Keratinocyte (primary cell): ENCODE results near the gene DLG2. TPM values are rescaled to one million over a fixed set of nuclear protein-coding genes. Genes with fewer than 3 reads are reported as not detected.

Source experiments
- DNase-seq: peaks from one replicate; pipeline ENCODE4 v3.0.0-alpha.2; 2011; ENCODE audit warnings: low read depth, missing footprints, low spot score
- FAIRE-seq: peaks from 2 replicates; lab custom pipeline; 2011; peaks lifted over from hg19 to GRCh38; lab: Jason Lieb, UNC
- H2AFZ ChIP-seq: 2 replicates; pipeline ENCODE4 v1.6.0; 2012; ENCODE audit warnings: low read length, control low read depth, inconsistent platforms; ENCODE audit not compliant: control insufficient read depth
- H3K27ac ChIP-seq: 2 replicates; pipeline ENCODE4 v1.5.1; 2011; ENCODE audit warnings: low read length; ENCODE audit not compliant: control insufficient read depth, insufficient read depth
- H3K27me3 ChIP-seq: 3 replicates; pipeline ENCODE4 v1.6.0; 2011; ENCODE audit warnings: low read length; ENCODE audit not compliant: control insufficient read depth, insufficient read depth; ENCODE audit errors: extremely low read depth
- H3K36me3 ChIP-seq, 2 experiments: 2 replicates in 1 of 2; 3 replicates in 1 of 2; pipeline ENCODE4 v1.5.1; 2011; ENCODE audit warnings: low read length in 2 of 2, mild to moderate bottlenecking in 1 of 2; ENCODE audit not compliant: control insufficient read depth in 2 of 2, insufficient read depth in 2 of 2; ENCODE audit errors: extremely low read depth in 1 of 2
- H3K4me1 ChIP-seq: 3 replicates; pipeline ENCODE4 v1.5.1; 2011; ENCODE audit warnings: low read length; ENCODE audit not compliant: control insufficient read depth, insufficient read depth; ENCODE audit errors: extremely low read depth
- H3K4me2 ChIP-seq: 3 replicates; pipeline ENCODE4 v1.6.0; 2011; ENCODE audit warnings: low read depth, low read length; ENCODE audit not compliant: control insufficient read depth, insufficient read depth; ENCODE audit errors: extremely low read depth
- H3K4me3 ChIP-seq, 3 experiments: fragments of 200-600 bp in 1 of 3; sonication (generic) in 1 of 3; 2 replicates in 2 of 3; 3 replicates in 1 of 3; pipeline ENCODE4 v1.5.1; 2011 to 2016; ENCODE audit warnings: low read length in 3 of 3, mild to moderate bottlenecking in 3 of 3, control low read depth in 2 of 3, inconsistent platforms in 1 of 3, low read depth in 1 of 3, mixed read lengths in 1 of 3, mixed run types in 1 of 3, moderate library complexity in 1 of 3; ENCODE audit not compliant: control insufficient read depth in 2 of 3, insufficient read depth in 2 of 3; ENCODE audit errors: extremely low read depth in 1 of 3
- H3K79me2 ChIP-seq: 2 replicates; pipeline ENCODE4 v1.6.0; 2012; ENCODE audit warnings: low read length; ENCODE audit not compliant: control insufficient read depth, insufficient read depth
- H3K9ac ChIP-seq: 3 replicates; pipeline ENCODE4 v1.6.0; 2011; ENCODE audit warnings: low read length; ENCODE audit not compliant: control insufficient read depth, insufficient read depth; ENCODE audit errors: extremely low read depth
- H3K9me1 ChIP-seq: 3 replicates; pipeline ENCODE4 v1.6.0; 2011; ENCODE audit warnings: low read length; ENCODE audit not compliant: control insufficient read depth, insufficient read depth; ENCODE audit errors: extremely low read depth
- H3K9me3 ChIP-seq: 2 replicates; pipeline ENCODE4 v1.5.1; 2012; ENCODE audit warnings: low read depth, low read length; ENCODE audit not compliant: control insufficient read depth
- H4K20me1 ChIP-seq: 3 replicates; pipeline ENCODE4 v1.6.0; 2011; ENCODE audit warnings: low read length; ENCODE audit not compliant: control insufficient read depth, insufficient read depth; ENCODE audit errors: extremely low read depth
- EZH2 ChIP-seq: IDR thresholded peaks from one replicate; pipeline ENCODE4 v1.6.1; 2012; ENCODE audit warnings: inconsistent platforms, mild to moderate bottlenecking, low read length, moderate library complexity
- dilution Hi-C: fragments of 300-500 bp; cut with MboI; formaldehyde crosslinking; loops from one replicate; pipeline ENCODE4 v1.7.0; 2020; ENCODE audit warnings: low sequenced_read_pairs; ENCODE audit not compliant: extremely low pct_ligation_motif_present
- polyA plus RNA-seq, 5 experiments: library from polyadenylated mRNA; depleted of rRNA in 3 of 5; stranded (reverse) in 3 of 5; stranded (forward) in 1 of 5; unstranded in 1 of 5; fragments of >200 nt; gene quantifications; 1 replicate in 1 of 5; 2 replicates in 3 of 5; 3 replicates in 1 of 5; pipeline versions ENCODE4 v1.2.1 to v1.2.3, GENCODE V29; 2011 to 2012; ENCODE audit warnings: missing spikeins in 2 of 5, low read depth in 1 of 5, low replicate concordance in 1 of 5
- TF ChIP-seq, protein P1 (sequence below), 3 experiments: IDR thresholded peaks in 1 of 3; conservative IDR thresholded peaks in 1 of 3; optimal IDR thresholded peaks in 1 of 3; 2 replicates in 2 of 3; 3 replicates in 1 of 3; pipeline versions ENCODE3 to v1.5.1; 2011; ENCODE audit warnings: low read length in 3 of 3, mild to moderate bottlenecking in 3 of 3, moderate library complexity in 2 of 3, control low read depth in 1 of 3, inconsistent platforms in 1 of 3; ENCODE audit not compliant: insufficient read depth in 2 of 3; ENCODE audit errors: extremely low read depth in 1 of 3

Gene DLG2
- polyA plus RNA-seq, 1 donor (not counting 4 experiments of a cell fraction or from before 2014, with no cell fraction given) = 0.55 TPM

DNA sequence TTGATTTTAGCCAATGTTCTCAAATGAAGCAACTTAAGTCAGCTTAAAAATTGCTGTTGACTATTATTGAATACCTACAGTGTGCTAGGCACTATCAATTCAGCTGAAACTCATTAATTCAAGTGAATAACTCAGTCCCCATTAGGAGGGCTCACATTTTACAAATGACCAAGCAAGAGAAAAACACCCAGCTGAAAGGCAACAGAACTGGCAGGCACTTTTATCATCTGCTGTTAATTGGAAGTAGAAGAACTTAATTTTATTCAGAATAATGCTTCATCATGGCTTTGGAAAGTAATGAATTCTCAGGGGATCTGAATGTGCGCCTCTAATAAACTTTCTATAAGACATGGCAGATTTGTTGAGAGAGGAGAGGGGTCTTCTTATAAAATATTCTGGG is 1066.9 kb downstream of the DLG2 start:
- Histone ChIP-seq H3K27me3 (no peaks in the 10 kb centered on the region), H3K9me3 (no peaks in the 10 kb centered on the region), H3K9me1 (no peaks in the 10 kb centered on the region), H3K9ac (no peak overlapping the region), H3K36me3 (no peaks in the 10 kb centered on the region), H3K4me1 (no peaks in the 10 kb centered on the region), H3K27ac (no peak overlapping the region), H3K4me2 (no peak overlapping the region), H3K4me3 (no peak overlapping the region), H2AFZ (no peak overlapping the region), H3K79me2 (no peaks in the 10 kb centered on the region), H4K20me1 (no peaks in the 10 kb centered on the region)
- DNase-seq = no peak
- dilution Hi-C loops = no loop called here
- no peak for TF ChIP-seq EZH2
- TF ChIP-seq, protein P1, sequence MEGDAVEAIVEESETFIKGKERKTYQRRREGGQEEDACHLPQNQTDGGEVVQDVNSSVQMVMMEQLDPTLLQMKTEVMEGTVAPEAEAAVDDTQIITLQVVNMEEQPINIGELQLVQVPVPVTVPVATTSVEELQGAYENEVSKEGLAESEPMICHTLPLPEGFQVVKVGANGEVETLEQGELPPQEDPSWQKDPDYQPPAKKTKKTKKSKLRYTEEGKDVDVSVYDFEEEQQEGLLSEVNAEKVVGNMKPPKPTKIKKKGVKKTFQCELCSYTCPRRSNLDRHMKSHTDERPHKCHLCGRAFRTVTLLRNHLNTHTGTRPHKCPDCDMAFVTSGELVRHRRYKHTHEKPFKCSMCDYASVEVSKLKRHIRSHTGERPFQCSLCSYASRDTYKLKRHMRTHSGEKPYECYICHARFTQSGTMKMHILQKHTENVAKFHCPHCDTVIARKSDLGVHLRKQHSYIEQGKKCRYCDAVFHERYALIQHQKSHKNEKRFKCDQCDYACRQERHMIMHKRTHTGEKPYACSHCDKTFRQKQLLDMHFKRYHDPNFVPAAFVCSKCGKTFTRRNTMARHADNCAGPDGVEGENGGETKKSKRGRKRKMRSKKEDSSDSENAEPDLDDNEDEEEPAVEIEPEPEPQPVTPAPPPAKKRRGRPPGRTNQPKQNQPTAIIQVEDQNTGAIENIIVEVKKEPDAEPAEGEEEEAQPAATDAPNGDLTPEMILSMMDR (optimal IDR thresholded peaks at IDR 0.05 in 1 of 3, IDR thresholded peaks at IDR 0.05 in 1 of 3, conservative IDR thresholded peaks at IDR 0.05 in 1 of 3; ENCODE audit: extremely low read depth in 1 of 3, insufficient read depth in 2 of 3, low read length in 3 of 3) = no peak
- no peak for FAIRE-seq

DNA sequence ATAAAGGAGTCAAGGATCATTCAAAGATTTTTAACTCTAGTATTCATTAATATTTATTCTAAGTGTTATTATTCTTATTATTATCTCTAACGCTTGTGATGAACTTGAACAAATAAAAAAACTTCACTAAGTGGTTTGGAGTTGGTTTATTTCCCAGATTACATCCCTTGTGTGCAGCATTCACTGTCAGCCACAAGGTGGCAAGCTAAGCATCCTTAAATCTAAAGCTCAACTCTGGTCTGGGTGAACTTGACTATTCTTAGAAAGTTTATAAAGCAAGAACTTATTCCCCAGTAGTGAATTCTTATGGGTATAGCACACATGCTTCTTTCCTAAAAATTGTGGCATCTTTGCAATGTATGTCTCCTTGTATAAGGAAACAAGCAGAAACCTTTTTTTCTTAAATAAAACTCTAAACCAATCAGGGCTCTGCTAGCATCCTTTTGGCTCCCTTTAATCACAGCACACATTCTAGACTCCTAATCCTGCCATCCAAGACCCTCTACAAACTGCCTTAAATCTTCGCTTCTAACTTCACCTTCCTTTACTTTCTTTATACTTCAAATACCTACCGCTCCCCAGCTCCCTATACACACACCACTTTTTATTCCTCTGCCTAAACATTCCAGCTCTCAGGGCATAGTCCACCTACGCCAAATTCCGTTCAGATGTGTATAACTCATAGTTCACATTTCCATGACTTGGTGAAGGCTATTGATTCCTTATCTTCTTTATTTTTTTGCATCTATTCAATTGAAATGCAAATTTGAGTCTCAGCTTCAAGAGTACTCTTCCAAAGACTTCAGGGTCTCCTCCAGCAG is 1068.8 kb downstream of the DLG2 start:
- Histone ChIP-seq H3K36me3 (no peaks in the 10 kb centered on the region), H3K79me2 (no peaks in the 10 kb centered on the region), H3K27ac (no peak overlapping the region), H3K9ac (no peak overlapping the region), H4K20me1 (no peaks in the 10 kb centered on the region), H3K4me3 (no peak overlapping the region), H3K4me1 (no peaks in the 10 kb centered on the region), H3K9me3 (no peaks in the 10 kb centered on the region), H3K9me1 (no peaks in the 10 kb centered on the region), H2AFZ (no peak overlapping the region), H3K4me2 (no peak overlapping the region), H3K27me3 (no peaks in the 10 kb centered on the region)
- dilution Hi-C loops = no loop called here
- no peak for TF ChIP-seq EZH2
- TF ChIP-seq, protein P1 (optimal IDR thresholded peaks at IDR 0.05 in 1 of 3, IDR thresholded peaks at IDR 0.05 in 1 of 3, conservative IDR thresholded peaks at IDR 0.05 in 1 of 3; ENCODE audit: extremely low read depth in 1 of 3, insufficient read depth in 2 of 3, low read length in 3 of 3) = peak; percentile 67 to 75 (median 73)
- DNase-seq (peak; percentile 15), FAIRE-seq (peak; percentile 66)
